Activated naive CD4-positive, alpha-beta T cell treated with anti-CD3 and anti-CD28 coated beads, Interleukin-2, amount 10 ng/mL, durations not matched to agents 7 days and 5 days (primary cell): ENCODE results near the gene GNG7.
"Not testable (repeated sequence)": the region's sequence is repeated elsewhere in the genome, so short reads cannot be mapped to it uniquely, and the experiment has no call there.

Source experiments
- CTCF ChIA-PET: fragments of 350-600 bp; sonication (Branson Sonifier 250); formaldehyde crosslinking; loops from one replicate; lab custom pipeline; 2021; ENCODE audit warnings: antibody characterized with exemption; lab: Charles Lee
- DNase-seq: peaks from one replicate; pipeline ENCODE4 v3.0.0-alpha.2; 2020
- H3K27ac Mint-ChIP-seq: one replicate; pipeline ENCODE4 v1.8.0; 2021; ENCODE audit warnings: mild to moderate bottlenecking, moderate library complexity, mixed read lengths
- H3K27me3 Mint-ChIP-seq: one replicate; pipeline ENCODE4 v1.8.0; 2021; ENCODE audit warnings: mild to moderate bottlenecking, mixed read lengths
- H3K36me3 Mint-ChIP-seq: one replicate; pipeline ENCODE4 v1.8.0; 2021; ENCODE audit warnings: mixed read lengths
- H3K4me1 Mint-ChIP-seq: one replicate; pipeline ENCODE4 v1.8.0; 2021; ENCODE audit warnings: mixed read lengths
- H3K4me3 Mint-ChIP-seq: one replicate; pipeline ENCODE4 v1.8.0; 2021; ENCODE audit warnings: mild to moderate bottlenecking, moderate library complexity, mixed read lengths
- H3K9me3 Mint-ChIP-seq: one replicate; pipeline ENCODE4 v1.8.0; 2021; ENCODE audit warnings: mixed read lengths

The GNG7 gene

GRCh38 chr19:2629491-2630351, 72.8 kb downstream of the GNG7 start:
- CTCF ChIA-PET: interaction anchor here (1.1 to 2.6 kb wide), 2 partner anchors 8 to 9 kb away, joined by 4 to 15 read pairs; no protein-coding TSS in a partner anchor
- H3K27ac Mint-ChIP-seq: peak overlapping the region; percentile 34
- no peak overlapping the region for H3K4me3 Mint-ChIP-seq
- no peak for DNase-seq
- H3K4me1 Mint-ChIP-seq: peaks cover 31% of the 10 kb centered on the region
- peaks cover 8% of the 10 kb centered on the region for H3K36me3 Mint-ChIP-seq
- H3K27me3 Mint-ChIP-seq: peaks cover 17% of the 10 kb centered on the region
- H3K9me3 Mint-ChIP-seq: peaks cover 34% of the 10 kb centered on the region

DNA sequence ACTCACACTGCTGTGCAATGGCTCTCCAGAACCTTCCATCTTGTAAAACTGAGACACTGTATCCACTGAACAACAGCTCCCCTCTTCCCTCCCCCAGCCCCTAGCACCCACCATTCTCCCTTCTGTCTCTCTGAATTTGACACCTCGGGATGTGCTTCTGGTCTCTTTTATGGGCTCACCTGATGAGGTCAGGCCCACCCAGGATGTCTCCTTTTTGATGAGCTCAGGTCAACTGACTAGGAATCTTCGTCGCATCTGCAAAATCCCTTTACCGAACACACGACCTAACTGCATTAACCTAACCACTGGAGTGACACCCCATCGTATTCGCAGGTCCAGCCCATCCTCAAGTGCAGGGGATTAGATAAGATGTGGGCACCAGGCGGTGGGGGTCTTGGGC, 73.9 kb downstream of the GNG7 start:
- Mint-ChIP-seq H3K9me3 (peaks cover 34% of the 10 kb centered on the region), H3K4me3 (no peak overlapping the region), H3K27me3 (peaks cover 13% of the 10 kb centered on the region), H3K4me1 (peaks cover 33% of the 10 kb centered on the region), H3K27ac (no peak overlapping the region), H3K36me3 (peaks cover 8% of the 10 kb centered on the region)
- CTCF ChIA-PET: interaction anchor here (2.6 kb wide), 1 partner anchor 9 kb away, joined by 15 read pairs; no protein-coding TSS in a partner anchor
- no peak for DNase-seq

DNA sequence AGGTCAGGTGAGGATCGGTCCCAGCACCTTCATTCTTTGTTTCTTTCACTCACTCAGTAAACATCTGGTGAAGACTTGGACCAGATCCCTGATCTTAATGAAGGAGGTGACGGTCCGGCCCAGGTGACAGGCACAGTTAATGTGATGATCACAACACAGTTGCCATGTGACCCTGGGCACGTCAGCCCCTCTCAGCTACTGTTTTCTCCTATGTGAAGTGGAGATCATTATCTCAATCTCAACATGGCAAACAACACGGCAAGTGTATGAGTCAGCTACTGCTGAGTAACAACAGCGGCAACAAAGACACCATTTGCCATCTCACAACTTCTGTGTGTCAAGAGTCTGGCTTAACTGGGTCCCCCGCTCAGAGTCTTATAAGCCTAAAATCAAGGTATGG, 74.6 kb downstream of the GNG7 start:
- no peak for DNase-seq
- CTCF ChIA-PET: interaction anchor here (0.7 to 2.6 kb wide), 2 partner anchors 9 to 16 kb away, joined by 3 to 15 read pairs; no protein-coding TSS in a partner anchor
- Mint-ChIP-seq H3K27me3 (peaks cover 12% of the 10 kb centered on the region), H3K36me3 (peaks cover 8% of the 10 kb centered on the region), H3K27ac (no peak overlapping the region), H3K4me3 (no peak overlapping the region), H3K9me3 (peaks cover 34% of the 10 kb centered on the region), H3K4me1 (peaks cover 34% of the 10 kb centered on the region)

- Mint-ChIP-seq H3K9me3 (peaks cover 34% of the 10 kb centered on the region), H3K27me3 (peaks cover 12% of the 10 kb centered on the region), H3K4me1 (peaks cover 35% of the 10 kb centered on the region), H3K27ac (no peak overlapping the region), H3K36me3 (peaks cover 8% of the 10 kb centered on the region), H3K4me3 (no peak overlapping the region)
- no peak for DNase-seq
- CTCF ChIA-PET: interaction anchor here (0.7 to 2.6 kb wide), 2 partner anchors 10 to 16 kb away, joined by 3 to 15 read pairs; no protein-coding TSS in a partner anchor
These were observed 75.1 kb downstream of the GNG7 start for GRCh38 chr19:2627319-2627829.

GRCh38 chr19:2625434-2625833, 77.1 kb downstream of the GNG7 start:
- CTCF ChIA-PET: interaction anchor here (0.8 kb wide), 1 partner anchor 341 kb away, joined by 3 read pairs; no protein-coding TSS in a partner anchor
- DNase-seq: no peak
- peaks cover 9% of the 10 kb centered on the region for H3K36me3 Mint-ChIP-seq
- no peak overlapping the region for H3K27ac Mint-ChIP-seq
- peaks cover 16% of the 10 kb centered on the region for H3K27me3 Mint-ChIP-seq
- H3K9me3 Mint-ChIP-seq: peaks cover 26% of the 10 kb centered on the region
- peaks cover 45% of the 10 kb centered on the region for H3K4me1 Mint-ChIP-seq
- H3K4me3 Mint-ChIP-seq: no peak overlapping the region

- Mint-ChIP-seq H3K9me3 (peaks cover 18% of the 10 kb centered on the region), H3K36me3 (peaks cover 8% of the 10 kb centered on the region), H3K4me1 (peaks cover 51% of the 10 kb centered on the region), H3K27me3 (peaks cover 16% of the 10 kb centered on the region), H3K4me3 (no peak overlapping the region), H3K27ac (no peak overlapping the region)
- DNase-seq: no peak
- CTCF ChIA-PET: no interaction called here
These were observed 77.9 kb downstream of the GNG7 start for GRCh38 chr19:2624537-2625091.

GRCh38 chr19:2623798-2624197, 78.7 kb downstream of the GNG7 start:
- H3K27me3 Mint-ChIP-seq: peaks cover 16% of the 10 kb centered on the region
- no peak for DNase-seq
- CTCF ChIA-PET: interaction anchor here (7.8 kb wide), 1 partner anchor 13 kb away, joined by 48 read pairs; no protein-coding TSS in a partner anchor
- H3K36me3 Mint-ChIP-seq: peaks cover 5% of the 10 kb centered on the region
- peaks cover 11% of the 10 kb centered on the region for H3K9me3 Mint-ChIP-seq
- peak overlapping the region; percentile 24 for H3K27ac Mint-ChIP-seq
- no peak overlapping the region for H3K4me3 Mint-ChIP-seq
- peaks cover 56% of the 10 kb centered on the region for H3K4me1 Mint-ChIP-seq

DNA sequence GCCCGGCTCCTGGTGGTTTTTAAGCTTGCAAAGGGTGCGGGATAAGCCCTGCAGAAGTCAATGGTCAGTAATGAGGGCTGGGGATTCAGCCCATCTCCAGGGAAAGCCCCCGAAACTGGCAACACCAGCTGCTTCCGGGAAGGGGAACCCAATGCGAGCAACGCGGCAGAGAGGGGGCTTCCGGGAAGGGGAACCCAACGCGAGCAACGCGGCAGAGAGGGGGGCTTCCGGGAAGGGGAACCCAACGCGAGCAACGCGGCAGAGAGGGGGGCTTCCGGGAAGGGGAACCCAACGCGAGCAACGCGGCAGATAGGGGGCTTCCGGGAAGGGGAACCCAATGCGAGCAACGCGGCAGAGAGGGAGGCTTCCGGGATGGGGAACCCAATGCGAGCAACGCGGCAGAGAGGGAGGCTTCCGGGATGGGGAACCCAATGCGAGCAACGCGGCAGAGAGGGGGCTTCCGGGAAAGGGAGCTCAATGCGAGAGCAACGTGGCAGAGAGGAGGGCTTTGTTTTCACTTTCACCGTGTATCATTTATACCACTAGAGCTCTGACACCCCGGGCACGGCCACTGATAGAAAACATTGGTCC, 80.0 kb downstream of the GNG7 start:
- peaks cover 14% of the 10 kb centered on the region for H3K27me3 Mint-ChIP-seq
- not testable (repeated sequence) for H3K36me3 Mint-ChIP-seq, H3K9me3 Mint-ChIP-seq
- peak; percentile 41 for DNase-seq
- CTCF ChIA-PET: interaction anchor here (1.0 to 7.8 kb wide), 3 partner anchors 12 to 149 kb away, joined by 3 to 48 read pairs (median 3); no protein-coding TSS in a partner anchor
- H3K4me3 Mint-ChIP-seq: peak overlapping the region; percentile 57
- H3K27ac Mint-ChIP-seq: peak overlapping the region; percentile 99
- H3K4me1 Mint-ChIP-seq: peaks cover 62% of the 10 kb centered on the region

GRCh38 chr19:2619076-2619475, 83.4 kb downstream of the GNG7 start:
- peak overlapping the region; percentile 60 for H3K4me3 Mint-ChIP-seq
- DNase-seq: no peak
- H3K27me3 Mint-ChIP-seq: peaks cover 10% of the 10 kb centered on the region
- peaks cover 66% of the 10 kb centered on the region for H3K4me1 Mint-ChIP-seq
- H3K36me3 Mint-ChIP-seq: peaks cover 1% of the 10 kb centered on the region
- CTCF ChIA-PET: interaction anchor here (0.7 to 7.8 kb wide), 7 partner anchors 8 to 227 kb away, joined by 3 to 48 read pairs (median 4); no protein-coding TSS in a partner anchor
- H3K9me3 Mint-ChIP-seq: peaks cover 6% of the 10 kb centered on the region
- H3K27ac Mint-ChIP-seq: peak overlapping the region; percentile 99

- Mint-ChIP-seq H3K9me3 (peaks cover 7% of the 10 kb centered on the region), H3K36me3 (peaks cover 1% of the 10 kb centered on the region), H3K4me3 (peak overlapping the region; percentile 60), H3K27ac (peak overlapping the region; percentile 99), H3K4me1 (peaks cover 68% of the 10 kb centered on the region), H3K27me3 (peaks cover 13% of the 10 kb centered on the region)
- DNase-seq: peak; percentile 72
- CTCF ChIA-PET: interaction anchor here (0.7 to 7.8 kb wide), 7 partner anchors 8 to 226 kb away, joined by 3 to 48 read pairs (median 4); no protein-coding TSS in a partner anchor
These were observed 83.9 kb downstream of the GNG7 start for GRCh38 chr19:2618611-2619010.

DNA sequence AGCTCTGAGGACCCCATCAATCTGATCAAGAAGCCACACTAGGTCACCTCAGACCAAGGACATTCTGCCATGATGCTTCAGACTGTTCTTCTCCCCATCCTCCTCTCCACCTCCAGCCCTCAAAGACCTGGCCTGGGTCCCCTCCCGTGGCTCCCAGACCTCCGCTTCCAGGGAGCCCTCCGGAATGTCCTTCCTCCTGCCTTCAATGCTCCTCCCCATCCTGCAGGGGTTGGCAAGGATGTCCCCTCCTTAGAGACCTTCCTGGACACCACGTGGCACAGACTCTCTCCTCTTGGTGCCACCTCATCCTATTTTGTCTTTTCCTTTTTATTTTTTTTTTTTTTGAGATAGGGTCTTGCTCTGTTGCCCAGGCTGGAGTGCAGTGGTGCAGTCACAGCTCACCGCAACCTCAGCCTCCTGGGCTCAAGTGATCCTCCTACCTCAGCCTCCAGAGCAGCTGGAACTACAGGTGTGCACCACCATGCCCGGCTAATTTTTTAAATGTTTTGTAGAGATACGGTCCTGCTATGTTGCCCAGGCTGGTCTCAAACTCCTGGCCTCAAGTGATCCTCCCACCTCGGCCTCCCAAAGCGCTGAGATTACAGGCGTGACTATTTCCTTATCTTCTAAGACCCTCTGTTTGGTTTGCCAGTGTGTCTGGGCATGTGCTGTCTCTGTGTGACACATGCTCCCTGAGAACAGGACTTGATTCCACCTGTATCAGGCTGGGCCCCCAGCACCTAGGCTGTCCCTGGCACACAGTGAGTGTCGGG, 84.9 kb downstream of the GNG7 start:
- peak overlapping the region; percentile 99 for H3K27ac Mint-ChIP-seq
- DNase-seq: no peak
- H3K4me1 Mint-ChIP-seq: peaks cover 72% of the 10 kb centered on the region
- peaks cover 18% of the 10 kb centered on the region for H3K27me3 Mint-ChIP-seq
- peaks cover 1% of the 10 kb centered on the region for H3K36me3 Mint-ChIP-seq
- CTCF ChIA-PET: interaction anchor here (1.0 to 7.8 kb wide), 3 partner anchors 19 to 148 kb away, joined by 3 to 48 read pairs (median 4); no protein-coding TSS in a partner anchor
- H3K9me3 Mint-ChIP-seq: peaks cover 7% of the 10 kb centered on the region
- peak overlapping the region; percentile 22 for H3K4me3 Mint-ChIP-seq

DNA sequence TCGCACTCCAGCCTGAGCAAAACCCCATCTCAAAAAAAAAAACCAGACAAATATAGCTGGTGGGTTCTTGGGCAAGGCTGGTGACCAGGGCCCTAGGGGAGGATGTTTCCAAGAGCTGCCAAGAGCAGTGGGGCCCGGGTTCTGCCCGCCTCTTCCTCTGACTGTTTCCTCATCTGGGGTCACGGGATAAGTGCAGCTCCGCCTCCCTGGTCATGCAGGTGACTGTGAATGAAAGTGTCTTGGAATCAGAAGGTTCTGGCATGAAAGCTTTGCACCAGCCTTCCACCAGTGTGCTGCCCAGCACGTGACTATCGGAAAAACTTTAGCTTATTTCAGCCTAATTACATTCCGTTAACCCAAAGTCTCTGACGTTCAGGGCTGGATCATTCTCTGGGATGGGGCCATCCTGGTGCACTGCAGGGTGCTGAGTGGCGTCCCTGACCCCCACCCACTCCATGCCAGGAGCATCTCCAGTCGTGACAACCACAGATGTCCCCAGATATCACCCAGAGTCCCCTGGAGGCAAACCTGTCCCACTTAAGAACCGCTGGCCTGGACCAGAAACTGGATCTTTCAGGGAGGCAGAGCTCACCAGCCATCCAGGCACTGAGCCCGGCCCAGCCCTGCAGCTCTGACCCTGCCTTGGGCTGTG, 85.6 kb downstream of the GNG7 start:
- H3K4me3 Mint-ChIP-seq: no peak overlapping the region
- peak; percentile 74 for DNase-seq
- CTCF ChIA-PET: interaction anchor here (1.0 to 7.8 kb wide), 5 partner anchors 20 to 147 kb away, joined by 3 to 48 read pairs (median 7); partner anchors contain the start of gene GADD45B
- peaks cover 1% of the 10 kb centered on the region for H3K36me3 Mint-ChIP-seq
- H3K27me3 Mint-ChIP-seq: peaks cover 17% of the 10 kb centered on the region
- peak overlapping the region; percentile 59 for H3K27ac Mint-ChIP-seq
- peaks cover 74% of the 10 kb centered on the region for H3K4me1 Mint-ChIP-seq
- H3K9me3 Mint-ChIP-seq: peaks cover 7% of the 10 kb centered on the region
